T-helper 17 cell (primary cell): ENCODE data around the gene GTF2H2. TPM values are rescaled to one million over a fixed set of nuclear protein-coding genes. Genes with fewer than 3 reads are reported as not detected.
A peak's percentile ranks its signal among the peaks of the same experiment; 100 is the strongest.
"Not testable (repeated sequence)": the region's sequence is repeated elsewhere in the genome, so short reads cannot be mapped to it uniquely, and the experiment has no call there.

Experiments
- ATAC-seq: fragments of 150-1000 bp; cut with Tn5 transposase; 2 replicates; pipeline ENCODE4 v1.10.0; 2021; ENCODE audit warnings: mild to moderate bottlenecking, moderate library complexity
- DNase-seq, 3 donors: peaks; one replicate each; pipeline versions ENCODE4 v3.0.0 to v3.0.0-alpha.2; 2020 to 2021
- H3K9me3 ChIP-seq: one replicate; pipeline ENCODE4 v1.7.0; 2013; ENCODE audit warnings: low read length, mild to moderate bottlenecking; ENCODE audit not compliant: control insufficient read depth, poor library complexity, severe bottlenecking
- H3K27ac Mint-ChIP-seq: one replicate; pipeline ENCODE4 v1.8.0; 2022; ENCODE audit warnings: mild to moderate bottlenecking, moderate library complexity, mixed read lengths
- H3K27me3 Mint-ChIP-seq: one replicate; pipeline ENCODE4 v1.8.0; 2022; ENCODE audit warnings: mixed read lengths
- H3K36me3 Mint-ChIP-seq: one replicate; pipeline ENCODE4 v1.8.0; 2022; ENCODE audit warnings: low read depth, mixed read lengths
- H3K4me1 Mint-ChIP-seq: one replicate; pipeline ENCODE4 v1.8.0; 2022; ENCODE audit warnings: mild to moderate bottlenecking, mixed read lengths
- H3K4me3 Mint-ChIP-seq: one replicate; pipeline ENCODE4 v1.8.0; 2022; ENCODE audit warnings: mild to moderate bottlenecking, moderate library complexity, mixed read lengths
- total RNA-seq, 4 donors: library from RNA in 2 of 4; stranded (reverse) in 2 of 4; gene quantifications; one replicate each; pipeline ENCODE4 v1.2.3 and lab custom pipeline; 2022 to 2026

The GTF2H2 gene
- total RNA-seq = 10 to 100 TPM; 17.0 to 20.0 TPM
- total RNA-seq (lab: John Stamatoyannopoulos, UW) = 4.9 to 7.5 reads per million in 2 donors

DNA sequence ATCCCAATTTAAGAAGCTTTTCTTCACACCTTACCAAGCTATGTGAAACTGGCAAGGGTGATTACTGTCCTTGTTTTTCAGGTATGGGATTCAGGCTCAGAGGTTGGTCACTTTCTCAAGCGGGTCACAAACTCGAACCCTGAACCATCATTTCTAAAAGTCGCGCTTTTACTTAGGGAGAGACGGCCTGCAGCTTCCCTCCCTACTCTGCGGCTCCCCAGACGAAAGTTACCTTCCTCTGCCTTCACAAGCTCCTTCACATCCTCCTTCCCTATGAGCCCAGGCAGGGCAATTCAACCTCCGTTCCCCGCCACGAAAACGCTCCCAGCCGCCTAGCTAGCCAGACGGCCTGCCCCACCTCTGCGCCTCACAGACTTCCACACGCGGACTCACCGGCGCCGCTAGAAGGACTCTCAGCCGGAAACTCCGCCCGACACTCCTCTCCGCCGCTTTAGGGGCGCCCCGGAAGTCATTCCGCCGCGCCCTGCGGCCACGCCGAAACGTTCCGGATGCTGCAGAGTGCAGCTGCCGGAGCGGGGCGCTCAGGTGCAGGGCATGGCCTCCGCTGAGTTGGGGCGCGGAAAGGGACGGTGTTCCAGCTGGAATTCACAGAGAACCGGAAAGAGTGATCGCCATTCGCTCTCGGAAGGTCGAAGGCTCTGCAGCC lies at the start of gene GTF2H2:
TSS of gene GTF2H2 (minus strand) at position 415 of the 667 bp plus-strand sequence. CDS start 4,913 bp downstream, outside the sequence.
- H3K4me1 Mint-ChIP-seq, H3K27me3 Mint-ChIP-seq, H3K27ac Mint-ChIP-seq, DNase-seq, H3K9me3 ChIP-seq, H3K4me3 Mint-ChIP-seq, H3K36me3 Mint-ChIP-seq: not testable (repeated sequence)
- peak; percentile 100 for ATAC-seq

DNA sequence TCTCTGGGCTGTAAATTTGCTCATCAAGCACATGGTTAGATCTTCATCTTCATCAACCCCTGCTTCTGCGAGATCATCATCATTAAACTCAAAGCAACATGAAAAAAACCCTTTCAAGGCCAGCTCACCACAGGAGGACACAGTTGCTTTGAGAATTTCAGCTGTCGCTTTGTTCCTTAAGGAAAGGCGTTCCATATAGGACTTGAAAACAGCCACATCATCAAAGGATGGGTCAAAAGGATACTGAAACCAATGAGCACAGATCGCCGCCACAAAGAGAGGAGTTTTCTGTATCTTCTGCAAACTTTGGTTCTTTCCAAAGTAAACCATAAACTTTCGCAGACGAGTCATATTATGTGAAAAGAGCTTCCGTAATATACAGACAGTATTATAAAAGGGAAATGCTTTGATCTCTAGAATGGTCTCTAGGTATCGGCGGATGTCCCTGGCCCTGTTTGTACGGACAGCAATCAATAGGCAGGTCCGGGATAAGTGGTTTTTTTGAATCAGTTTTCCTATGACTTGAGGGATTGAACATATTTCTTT lies 42.3 kb upstream of the GTF2H2 start:
- not testable (repeated sequence) for H3K9me3 ChIP-seq, DNase-seq, H3K27ac Mint-ChIP-seq, H3K4me1 Mint-ChIP-seq, ATAC-seq, H3K27me3 Mint-ChIP-seq, H3K4me3 Mint-ChIP-seq, H3K36me3 Mint-ChIP-seq

GRCh38 chr5:71099996-71100395 lies 32.5 kb upstream of the GTF2H2 start:
- not testable (repeated sequence) for H3K36me3 Mint-ChIP-seq, H3K27ac Mint-ChIP-seq, H3K27me3 Mint-ChIP-seq, DNase-seq, ATAC-seq, H3K9me3 ChIP-seq, H3K4me1 Mint-ChIP-seq, H3K4me3 Mint-ChIP-seq

- H3K4me1 Mint-ChIP-seq = not testable (repeated sequence)
Measured at GRCh38 chr5:71097930-71098203, 30.4 kb upstream of the GTF2H2 start.

DNA sequence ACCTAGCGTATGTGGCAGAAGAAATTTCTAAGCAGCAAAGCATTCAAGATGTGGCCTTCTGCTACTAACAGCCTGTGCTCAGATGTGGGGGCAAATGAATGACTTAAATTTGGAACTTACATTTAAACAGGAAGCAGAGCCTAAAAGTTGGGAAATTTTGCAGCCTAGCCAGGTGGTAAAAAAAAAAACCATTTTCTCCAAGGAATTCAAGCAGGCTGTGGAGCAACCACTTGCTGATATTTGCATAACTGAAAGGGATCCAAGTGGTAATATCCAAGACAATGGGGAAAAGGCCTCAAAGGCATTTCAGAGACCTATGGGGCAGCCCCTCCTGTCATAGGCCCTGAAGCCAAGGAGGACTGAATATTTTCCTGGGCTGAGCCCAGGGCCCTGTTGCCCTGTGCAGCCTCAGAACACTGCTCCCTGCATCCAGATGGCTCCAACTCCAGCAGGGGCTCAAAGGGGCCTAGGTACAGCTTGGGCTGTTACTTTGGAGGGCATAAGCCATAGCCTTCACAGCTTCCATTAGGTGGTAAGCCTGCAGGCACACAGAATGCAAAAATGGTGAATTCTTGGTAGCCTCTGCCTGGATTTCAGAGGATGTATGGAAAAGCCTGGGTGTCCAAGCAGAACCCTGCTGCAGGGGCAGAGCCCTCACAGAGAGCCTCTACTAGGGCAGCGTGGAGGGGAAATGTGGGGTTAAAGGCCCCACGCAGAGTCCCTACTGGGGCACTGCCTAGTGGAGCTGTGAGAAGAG lies 29.9 kb upstream of the GTF2H2 start:
- not testable (repeated sequence) for H3K27me3 Mint-ChIP-seq, H3K36me3 Mint-ChIP-seq, DNase-seq, H3K4me1 Mint-ChIP-seq, H3K9me3 ChIP-seq, H3K27ac Mint-ChIP-seq, H3K4me3 Mint-ChIP-seq, ATAC-seq

More at GRCh38 chr5:71097930-71098203, 30.4 kb upstream of the GTF2H2 start:
- H3K27me3 Mint-ChIP-seq, H3K36me3 Mint-ChIP-seq, ATAC-seq, H3K9me3 ChIP-seq, H3K27ac Mint-ChIP-seq, H3K4me3 Mint-ChIP-seq, DNase-seq: not testable (repeated sequence)

GRCh38 chr5:71089773-71090172 lies 22.3 kb upstream of the GTF2H2 start:
- H3K27ac Mint-ChIP-seq, ATAC-seq, DNase-seq, H3K27me3 Mint-ChIP-seq, H3K36me3 Mint-ChIP-seq, H3K4me3 Mint-ChIP-seq, H3K9me3 ChIP-seq, H3K4me1 Mint-ChIP-seq: not testable (repeated sequence)

GRCh38 chr5:71088754-71089153 lies 21.3 kb upstream of the GTF2H2 start:
- not testable (repeated sequence) for H3K4me1 Mint-ChIP-seq, H3K27me3 Mint-ChIP-seq, H3K9me3 ChIP-seq, H3K4me3 Mint-ChIP-seq, H3K36me3 Mint-ChIP-seq, ATAC-seq, H3K27ac Mint-ChIP-seq, DNase-seq

DNA sequence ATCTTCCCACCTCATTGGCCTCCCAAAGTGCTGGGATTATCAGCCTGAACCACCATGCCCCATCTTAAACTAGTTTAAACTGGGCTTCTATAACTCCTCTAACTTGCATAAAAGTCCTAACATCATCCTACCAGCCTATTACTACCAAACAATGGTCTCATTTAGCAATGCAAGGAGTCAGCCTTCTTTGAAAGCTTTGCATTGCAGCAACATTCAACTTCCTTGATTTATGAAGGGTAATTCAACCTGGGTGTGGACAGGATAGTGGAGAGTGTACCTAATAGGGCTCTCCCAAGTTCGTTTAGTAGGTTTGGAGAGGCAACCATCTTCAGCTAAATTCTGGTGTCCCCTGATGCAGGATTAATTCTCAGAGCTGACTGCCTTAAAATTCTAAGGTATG lies 18.7 kb upstream of the GTF2H2 start:
- not testable (repeated sequence) for H3K27me3 Mint-ChIP-seq, H3K36me3 Mint-ChIP-seq, ATAC-seq, H3K9me3 ChIP-seq, H3K4me1 Mint-ChIP-seq, DNase-seq, H3K27ac Mint-ChIP-seq, H3K4me3 Mint-ChIP-seq

DNA sequence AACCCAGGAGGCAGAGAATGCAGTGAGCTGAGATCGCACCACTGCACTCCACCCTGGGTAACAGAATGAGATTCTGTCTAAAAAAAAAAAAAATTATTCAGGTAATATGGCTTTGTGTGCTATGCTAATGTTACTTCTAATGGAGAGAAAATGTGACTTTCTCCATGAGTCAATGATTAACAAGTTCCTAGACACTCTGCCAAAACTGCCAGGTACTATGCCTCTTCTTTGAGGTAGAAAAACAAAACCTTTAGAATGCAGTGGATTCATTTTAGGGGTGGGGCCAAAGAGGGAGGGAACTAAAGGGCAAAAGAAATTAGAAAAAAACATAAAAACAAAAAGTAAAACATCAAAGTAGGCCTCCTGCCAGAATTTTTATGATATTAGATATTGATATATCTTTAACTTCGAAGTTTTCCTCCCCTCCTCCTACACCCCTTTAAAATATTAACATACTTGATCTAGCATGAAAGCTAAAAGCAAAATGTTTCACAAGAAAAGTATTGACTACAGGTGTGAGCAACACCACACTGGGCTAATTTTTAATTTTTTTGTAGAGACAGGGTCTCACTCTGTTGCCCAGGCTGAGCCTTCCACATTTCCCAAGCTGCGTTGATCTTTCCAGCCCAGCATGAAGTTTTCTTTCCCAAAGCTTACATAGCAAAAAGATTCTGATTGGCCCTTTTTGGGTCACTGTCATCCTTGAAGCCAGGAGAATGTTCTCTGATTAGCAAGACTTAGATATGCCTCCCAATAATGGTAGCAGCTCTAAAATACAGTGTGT lies 17.0 kb upstream of the GTF2H2 start:
- H3K27ac Mint-ChIP-seq, DNase-seq, H3K27me3 Mint-ChIP-seq, H3K4me3 Mint-ChIP-seq, H3K4me1 Mint-ChIP-seq, ATAC-seq, H3K36me3 Mint-ChIP-seq, H3K9me3 ChIP-seq: not testable (repeated sequence)

- not testable (repeated sequence) for DNase-seq, H3K27ac Mint-ChIP-seq, H3K36me3 Mint-ChIP-seq, H3K4me3 Mint-ChIP-seq, ATAC-seq, H3K4me1 Mint-ChIP-seq, H3K9me3 ChIP-seq, H3K27me3 Mint-ChIP-seq
Measured at GRCh38 chr5:71082898-71083297, 15.4 kb upstream of the GTF2H2 start.

DNA sequence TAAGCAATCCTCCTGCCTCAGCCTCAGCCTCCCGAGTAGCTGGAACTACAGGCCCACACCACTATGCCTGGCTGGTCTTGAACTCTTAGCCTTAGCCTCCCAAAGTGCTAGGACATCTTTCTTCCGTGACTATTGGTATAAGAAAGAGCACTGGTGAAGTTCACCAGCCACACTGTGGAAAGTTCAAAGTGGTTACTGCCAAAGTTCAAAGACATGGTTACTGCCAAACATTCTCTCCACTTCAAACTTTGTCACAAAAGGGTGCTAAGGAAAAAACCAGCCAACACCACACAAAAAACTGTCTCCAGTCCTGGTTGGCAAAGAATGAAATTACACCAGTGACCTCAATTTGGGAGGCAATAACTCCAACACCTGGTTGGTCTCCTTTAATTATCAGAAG lies 14.9 kb upstream of the GTF2H2 start:
- H3K36me3 Mint-ChIP-seq, DNase-seq, H3K27me3 Mint-ChIP-seq, H3K4me3 Mint-ChIP-seq, H3K4me1 Mint-ChIP-seq, H3K27ac Mint-ChIP-seq, H3K9me3 ChIP-seq, ATAC-seq: not testable (repeated sequence)

GRCh38 chr5:71061322-71061721 lies 6.2 kb downstream of the GTF2H2 start:
- H3K36me3 Mint-ChIP-seq, H3K27me3 Mint-ChIP-seq, ATAC-seq, H3K4me1 Mint-ChIP-seq, H3K27ac Mint-ChIP-seq, DNase-seq, H3K9me3 ChIP-seq, H3K4me3 Mint-ChIP-seq: not testable (repeated sequence)

DNA sequence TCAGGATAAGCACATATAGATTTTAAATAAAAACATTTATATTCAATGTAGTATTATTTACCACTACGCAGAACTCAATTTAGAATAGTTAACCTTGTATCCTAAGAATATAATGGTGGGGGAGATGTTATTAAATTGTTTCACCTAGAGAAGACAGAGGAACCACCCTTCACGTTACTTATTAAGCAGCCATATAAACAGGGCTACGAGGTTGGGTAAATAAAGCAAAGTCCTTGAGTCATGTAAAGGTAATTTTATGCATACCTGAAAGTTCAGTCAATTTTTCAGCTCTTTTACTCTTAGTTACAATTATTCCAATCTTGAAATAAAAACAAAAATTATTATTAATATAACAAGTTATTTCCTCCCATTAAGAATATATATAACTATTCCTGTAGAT lies 8.1 kb downstream of the GTF2H2 start:
- H3K4me1 Mint-ChIP-seq, DNase-seq, ATAC-seq, H3K9me3 ChIP-seq, H3K27me3 Mint-ChIP-seq, H3K27ac Mint-ChIP-seq, H3K36me3 Mint-ChIP-seq, H3K4me3 Mint-ChIP-seq: not testable (repeated sequence)
